HL-60 (cell line): ENCODE results near the gene IFT43.

ENCODE experiments used
- DNase-seq, 2 experiments: peaks; one replicate each; pipeline ENCODE4 v3.0.0-alpha.2; 2010 to 2020; ENCODE audit warnings: low read depth in 1 of 2, low spot score in 1 of 2
- H3K27ac ChIP-seq: fragments of 250-450 bp; sonication (Bioruptor Pico); replicated peaks from 2 replicates; pipeline ENCODE4 v1.5.1; 2020; ENCODE audit warnings: mild to moderate bottlenecking, moderate library complexity
- H3K27me3 ChIP-seq: fragments of 250-450 bp; sonication (Bioruptor Pico); 2 replicates; pipeline ENCODE4 v1.5.1; 2021; ENCODE audit warnings: mild to moderate bottlenecking, moderate library complexity; ENCODE audit not compliant: insufficient read depth, poor library complexity, severe bottlenecking
- H3K4me3 ChIP-seq: replicated peaks from 2 replicates; pipeline ENCODE4 v1.5.1; 2011; ENCODE audit warnings: mild to moderate bottlenecking, control low read depth, low read length; ENCODE audit not compliant: insufficient read depth
- GABPA ChIP-seq: IDR thresholded peaks from 2 replicates; pipeline ENCODE4 v1.6.1; 2012; ENCODE audit warnings: low read depth
- POLR2AphosphoS5 ChIP-seq: IDR thresholded peaks from 2 replicates; pipeline ENCODE4 v1.6.1; 2012; ENCODE audit warnings: low read depth
- SPI1 ChIP-seq: IDR thresholded peaks from 2 replicates; pipeline ENCODE4 v1.6.1; 2012; ENCODE audit warnings: low read depth, mild to moderate bottlenecking, borderline replicate concordance
- TF ChIP-seq, protein P1 (sequence below): IDR thresholded peaks from 2 replicates; pipeline ENCODE4 v1.6.1; 2012; ENCODE audit warnings: low read depth; ENCODE audit not compliant: insufficient replicate concordance
- TF ChIP-seq, protein P2 (sequence below): IDR thresholded peaks from one replicate; pipeline ENCODE4 v1.5.1; 2011; ENCODE audit warnings: low read length, control low read depth, inconsistent platforms; ENCODE audit not compliant: insufficient read depth

Gene IFT43

DNA sequence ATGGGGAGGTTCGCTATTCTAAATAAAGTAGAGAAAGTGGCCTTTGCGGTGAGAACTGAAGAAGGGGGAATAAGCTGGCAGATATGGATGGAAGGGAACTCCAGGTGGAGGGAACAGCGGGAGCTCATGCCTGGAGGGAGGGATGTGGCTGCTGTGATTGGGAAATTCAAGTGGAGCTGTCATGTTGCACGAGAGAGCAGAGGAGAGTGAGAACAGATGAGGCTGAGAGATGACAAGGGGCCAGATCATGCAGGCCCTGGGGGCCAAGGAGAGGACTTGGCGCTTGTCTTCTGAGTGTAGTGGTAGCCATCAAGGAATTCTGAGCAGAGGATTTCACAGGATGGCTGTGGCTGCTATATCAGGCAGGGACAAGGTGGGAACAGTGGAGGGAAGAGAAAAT, 38.8 kb upstream of the IFT43 start:
- no peak overlapping the region for H3K4me3 ChIP-seq
- H3K27ac ChIP-seq, result no peak overlapping the region
- TF ChIP-seq, protein P1, sequence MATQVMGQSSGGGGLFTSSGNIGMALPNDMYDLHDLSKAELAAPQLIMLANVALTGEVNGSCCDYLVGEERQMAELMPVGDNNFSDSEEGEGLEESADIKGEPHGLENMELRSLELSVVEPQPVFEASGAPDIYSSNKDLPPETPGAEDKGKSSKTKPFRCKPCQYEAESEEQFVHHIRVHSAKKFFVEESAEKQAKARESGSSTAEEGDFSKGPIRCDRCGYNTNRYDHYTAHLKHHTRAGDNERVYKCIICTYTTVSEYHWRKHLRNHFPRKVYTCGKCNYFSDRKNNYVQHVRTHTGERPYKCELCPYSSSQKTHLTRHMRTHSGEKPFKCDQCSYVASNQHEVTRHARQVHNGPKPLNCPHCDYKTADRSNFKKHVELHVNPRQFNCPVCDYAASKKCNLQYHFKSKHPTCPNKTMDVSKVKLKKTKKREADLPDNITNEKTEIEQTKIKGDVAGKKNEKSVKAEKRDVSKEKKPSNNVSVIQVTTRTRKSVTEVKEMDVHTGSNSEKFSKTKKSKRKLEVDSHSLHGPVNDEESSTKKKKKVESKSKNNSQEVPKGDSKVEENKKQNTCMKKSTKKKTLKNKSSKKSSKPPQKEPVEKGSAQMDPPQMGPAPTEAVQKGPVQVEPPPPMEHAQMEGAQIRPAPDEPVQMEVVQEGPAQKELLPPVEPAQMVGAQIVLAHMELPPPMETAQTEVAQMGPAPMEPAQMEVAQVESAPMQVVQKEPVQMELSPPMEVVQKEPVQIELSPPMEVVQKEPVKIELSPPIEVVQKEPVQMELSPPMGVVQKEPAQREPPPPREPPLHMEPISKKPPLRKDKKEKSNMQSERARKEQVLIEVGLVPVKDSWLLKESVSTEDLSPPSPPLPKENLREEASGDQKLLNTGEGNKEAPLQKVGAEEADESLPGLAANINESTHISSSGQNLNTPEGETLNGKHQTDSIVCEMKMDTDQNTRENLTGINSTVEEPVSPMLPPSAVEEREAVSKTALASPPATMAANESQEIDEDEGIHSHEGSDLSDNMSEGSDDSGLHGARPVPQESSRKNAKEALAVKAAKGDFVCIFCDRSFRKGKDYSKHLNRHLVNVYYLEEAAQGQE, result no peak
- TF ChIP-seq POLR2AphosphoS5 (no peak), GABPA (no peak), SPI1 (no peak)
- TF ChIP-seq, protein P2, sequence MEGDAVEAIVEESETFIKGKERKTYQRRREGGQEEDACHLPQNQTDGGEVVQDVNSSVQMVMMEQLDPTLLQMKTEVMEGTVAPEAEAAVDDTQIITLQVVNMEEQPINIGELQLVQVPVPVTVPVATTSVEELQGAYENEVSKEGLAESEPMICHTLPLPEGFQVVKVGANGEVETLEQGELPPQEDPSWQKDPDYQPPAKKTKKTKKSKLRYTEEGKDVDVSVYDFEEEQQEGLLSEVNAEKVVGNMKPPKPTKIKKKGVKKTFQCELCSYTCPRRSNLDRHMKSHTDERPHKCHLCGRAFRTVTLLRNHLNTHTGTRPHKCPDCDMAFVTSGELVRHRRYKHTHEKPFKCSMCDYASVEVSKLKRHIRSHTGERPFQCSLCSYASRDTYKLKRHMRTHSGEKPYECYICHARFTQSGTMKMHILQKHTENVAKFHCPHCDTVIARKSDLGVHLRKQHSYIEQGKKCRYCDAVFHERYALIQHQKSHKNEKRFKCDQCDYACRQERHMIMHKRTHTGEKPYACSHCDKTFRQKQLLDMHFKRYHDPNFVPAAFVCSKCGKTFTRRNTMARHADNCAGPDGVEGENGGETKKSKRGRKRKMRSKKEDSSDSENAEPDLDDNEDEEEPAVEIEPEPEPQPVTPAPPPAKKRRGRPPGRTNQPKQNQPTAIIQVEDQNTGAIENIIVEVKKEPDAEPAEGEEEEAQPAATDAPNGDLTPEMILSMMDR, result no peak
- no peaks in the 10 kb centered on the region for H3K27me3 ChIP-seq
- DNase-seq, result no peak

DNA sequence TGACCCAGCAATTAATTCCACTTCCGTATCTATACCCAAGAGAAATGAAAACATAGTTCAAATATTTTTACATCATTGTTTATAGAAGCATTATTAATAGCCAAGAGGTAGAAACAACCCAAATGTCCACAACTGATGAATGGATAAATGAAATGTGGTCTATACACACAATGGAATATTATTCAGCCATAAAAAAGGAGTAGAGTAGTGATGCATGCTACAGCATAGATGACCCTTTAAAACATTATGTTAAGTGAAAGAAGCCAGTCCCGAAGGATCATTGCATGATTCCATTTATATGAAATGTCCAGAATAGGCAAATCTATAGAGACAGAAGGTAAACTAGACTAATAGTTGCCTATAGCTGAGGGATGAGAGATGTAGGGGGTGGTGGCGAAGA, 33.1 kb upstream of the IFT43 start:
- no peak overlapping the region for H3K4me3 ChIP-seq
- no peak overlapping the region for H3K27ac ChIP-seq
- no peak for TF ChIP-seq SPI1
- TF ChIP-seq, protein P1, result no peak
- TF ChIP-seq POLR2AphosphoS5, result no peak
- TF ChIP-seq, protein P2, result no peak
- TF ChIP-seq GABPA, result no peak
- H3K27me3 ChIP-seq, result no peaks in the 10 kb centered on the region
- DNase-seq, result no peak

DNA sequence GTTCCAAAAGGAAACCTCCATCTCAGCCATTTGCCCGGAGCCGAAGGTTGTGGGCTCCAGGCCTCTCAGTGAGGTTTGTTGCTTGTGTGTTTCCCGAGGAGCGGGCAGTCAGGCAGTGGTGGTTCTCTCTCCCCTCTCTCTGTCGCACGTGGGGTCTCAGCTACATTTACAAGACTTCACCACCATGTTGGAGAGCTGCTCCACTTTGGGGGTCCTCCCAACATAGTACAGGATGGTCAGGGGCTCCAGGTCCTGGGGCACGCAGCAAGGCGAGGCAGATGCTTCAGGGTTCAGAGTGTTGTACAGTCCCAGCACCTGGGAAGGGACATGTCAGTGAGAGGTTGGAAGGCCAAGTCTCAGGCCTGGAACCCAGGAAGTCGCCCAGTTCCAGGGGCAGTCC, 26.5 kb upstream of the IFT43 start:
- Histone ChIP-seq H3K27me3 (no peaks in the 10 kb centered on the region), H3K27ac (no peak overlapping the region), H3K4me3 (no peak overlapping the region)
- TF ChIP-seq, protein P2, result no peak
- TF ChIP-seq POLR2AphosphoS5, result no peak
- DNase-seq, result no peak

DNA sequence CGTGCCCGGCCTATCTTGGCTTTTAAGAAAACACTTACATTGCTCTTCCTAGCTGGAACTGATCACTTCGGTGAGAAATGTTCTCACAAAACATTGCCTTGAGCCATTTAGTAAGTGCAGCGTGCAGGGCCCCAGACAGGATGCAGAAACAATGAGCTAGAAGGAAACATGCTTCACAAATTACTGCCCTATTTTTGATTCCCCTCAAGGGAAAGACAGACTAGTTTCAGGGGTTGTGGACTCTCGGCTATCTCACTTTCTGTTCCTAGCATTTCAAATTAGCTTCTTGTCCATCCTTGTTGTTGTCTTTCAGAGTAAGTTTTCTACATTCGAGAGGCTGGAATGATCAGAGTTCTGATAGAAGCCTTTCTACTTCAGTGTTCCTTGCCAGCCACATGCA, 25.3 kb upstream of the IFT43 start:
- H3K4me3 ChIP-seq, result no peak overlapping the region
- no peaks in the 10 kb centered on the region for H3K27me3 ChIP-seq
- no peak overlapping the region for H3K27ac ChIP-seq
- TF ChIP-seq POLR2AphosphoS5, result no peak
- TF ChIP-seq SPI1, result no peak
- TF ChIP-seq, protein P2, result no peak
- TF ChIP-seq, protein P1, result no peak
- no peak for TF ChIP-seq GABPA
- no peak for DNase-seq
